Activated CD8-positive, alpha-beta T cell treated with anti-CD3 and anti-CD28 coated beads, Interleukin-2, amount 10 ng/mL, durations not matched to agents 7 days and 5 days (primary cell): ENCODE results near the gene ASIP. TPM values are rescaled to one million over a fixed set of nuclear protein-coding genes. Genes with fewer than 3 reads are reported as not detected.
A peak's percentile ranks its signal among the peaks of the same experiment; 100 is the strongest.
"Not testable (repeated sequence)": the region's sequence is repeated elsewhere in the genome, so short reads cannot be mapped to it uniquely, and the experiment has no call there.

Experiments
- ATAC-seq: fragments of 150-1000 bp; cut with Tn5 transposase; one replicate; pipeline ENCODE4 v1.10.0; 2021; ENCODE audit warnings: moderate library complexity
- CTCF ChIA-PET: fragments of 350-600 bp; sonication (Branson Sonifier 250); formaldehyde crosslinking; loops from one replicate; lab custom pipeline; 2021; ENCODE audit warnings: antibody characterized with exemption; lab: Charles Lee
- POLR2A ChIA-PET: fragments of 350-600 bp; sonication (Branson Sonifier 250); formaldehyde crosslinking; loops from one replicate; lab custom pipeline; 2021; ENCODE audit warnings: antibody characterized with exemption; lab: Charles Lee
- DNase-seq: peaks from one replicate; pipeline ENCODE4 v3.0.0-alpha.2; 2020
- H3K27ac Mint-ChIP-seq: one replicate; pipeline ENCODE4 v1.8.0; 2021; ENCODE audit warnings: mild to moderate bottlenecking, mixed read lengths
- H3K27me3 Mint-ChIP-seq: one replicate; pipeline ENCODE4 v1.8.0; 2021; ENCODE audit warnings: low read depth, mixed read lengths
- H3K36me3 Mint-ChIP-seq: one replicate; pipeline ENCODE4 v1.8.0; 2021; ENCODE audit warnings: low read depth, mixed read lengths
- H3K4me1 Mint-ChIP-seq: one replicate; pipeline ENCODE4 v1.8.0; 2021; ENCODE audit warnings: low read depth, mixed read lengths
- H3K4me3 Mint-ChIP-seq: one replicate; pipeline ENCODE4 v1.8.0; 2021; ENCODE audit warnings: mild to moderate bottlenecking, mixed read lengths
- H3K9me3 Mint-ChIP-seq: one replicate; pipeline ENCODE4 v1.8.0; 2022; ENCODE audit warnings: mixed read lengths; ENCODE audit not compliant: insufficient read depth
- total RNA-seq, 2 experiments: library from RNA; stranded (reverse); gene quantifications; one replicate each; pipeline ENCODE4 v1.2.3, GENCODE V29; 2021

Gene ASIP
- total RNA-seq, 2 experiments from 2014 or later = not detected

DNA sequence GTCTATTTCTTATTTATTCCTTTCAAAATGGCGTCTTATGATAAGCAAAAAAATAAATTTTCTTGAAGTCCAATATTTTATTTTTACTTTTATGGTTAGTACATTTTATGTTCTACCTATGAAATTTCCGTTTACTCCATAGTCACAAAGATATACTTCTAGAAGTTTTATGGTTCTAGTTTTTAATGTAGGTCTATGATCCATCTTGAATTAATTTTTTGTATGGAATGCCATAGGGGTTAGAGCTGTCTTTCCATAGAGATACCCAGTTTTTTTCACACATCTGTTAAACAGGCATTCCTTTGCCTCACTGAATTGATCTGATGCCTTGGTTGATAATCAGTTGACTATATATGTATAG lies 24.9 kb upstream of the ASIP start:
- ATAC-seq (no peak), DNase-seq (no peak)
- H3K4me3 Mint-ChIP-seq = peak overlapping the region; percentile 57
- ChIA-PET POLR2A (no interaction called here), CTCF (no interaction called here)
- no peaks in the 10 kb centered on the region for H3K36me3 Mint-ChIP-seq
- H3K4me1 Mint-ChIP-seq = peaks cover 8% of the 10 kb centered on the region
- H3K27ac Mint-ChIP-seq = no peak overlapping the region
- H3K9me3 Mint-ChIP-seq = no peaks in the 10 kb centered on the region
- H3K27me3 Mint-ChIP-seq = peaks cover 22% of the 10 kb centered on the region

DNA sequence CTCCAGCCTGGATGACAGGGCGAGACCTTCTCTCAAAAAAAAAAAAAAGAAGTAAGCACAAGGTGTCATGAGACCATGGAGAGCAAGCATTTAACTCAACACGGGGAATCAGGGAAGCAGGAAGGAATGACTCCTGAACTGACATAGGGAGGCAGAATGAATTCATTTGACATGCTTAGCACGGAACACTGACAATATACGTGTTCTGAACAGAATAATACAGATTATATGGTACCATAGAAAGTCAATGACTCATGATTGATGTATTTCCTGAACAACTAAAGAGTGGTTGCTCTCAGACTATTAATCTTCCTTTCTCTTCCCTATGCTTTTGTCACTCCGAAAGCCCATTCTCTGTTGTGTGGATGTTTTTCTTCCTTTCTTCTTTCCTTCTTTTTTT lies 20.7 kb upstream of the ASIP start:
- ATAC-seq = no peak

GRCh38 chr20:34222208-34222607 lies 19.0 kb upstream of the ASIP start:
- no peaks in the 10 kb centered on the region for H3K9me3 Mint-ChIP-seq
- no peak for ATAC-seq
- H3K27me3 Mint-ChIP-seq = peaks cover 22% of the 10 kb centered on the region
- no peaks in the 10 kb centered on the region for H3K4me1 Mint-ChIP-seq
- CTCF ChIA-PET = no interaction called here
- no peak for DNase-seq
- H3K27ac Mint-ChIP-seq = no peak overlapping the region
- POLR2A ChIA-PET = no interaction called here
- H3K4me3 Mint-ChIP-seq = no peak overlapping the region
- H3K36me3 Mint-ChIP-seq = no peaks in the 10 kb centered on the region

More for the DNA sequence above, 20.7 kb upstream of the ASIP start:
- ChIA-PET CTCF (no interaction called here), POLR2A (no interaction called here)
- Mint-ChIP-seq H3K36me3 (no peaks in the 10 kb centered on the region), H3K27me3 (peaks cover 22% of the 10 kb centered on the region), H3K4me3 (no peak overlapping the region), H3K4me1 (peaks cover 8% of the 10 kb centered on the region), H3K27ac (no peak overlapping the region), H3K9me3 (no peaks in the 10 kb centered on the region)
- DNase-seq = no peak

GRCh38 chr20:34224251-34224650 lies 17.0 kb upstream of the ASIP start:
- H3K27ac Mint-ChIP-seq, H3K9me3 Mint-ChIP-seq, H3K4me3 Mint-ChIP-seq, H3K36me3 Mint-ChIP-seq, CTCF ChIA-PET, ATAC-seq, DNase-seq, H3K4me1 Mint-ChIP-seq: not testable (repeated sequence)
- peaks cover 12% of the 10 kb centered on the region for H3K27me3 Mint-ChIP-seq
- POLR2A ChIA-PET = interaction anchor here (0.6 kb wide), 1 partner anchor 1213 kb away, joined by 3 read pairs; no protein-coding TSS in a partner anchor

DNA sequence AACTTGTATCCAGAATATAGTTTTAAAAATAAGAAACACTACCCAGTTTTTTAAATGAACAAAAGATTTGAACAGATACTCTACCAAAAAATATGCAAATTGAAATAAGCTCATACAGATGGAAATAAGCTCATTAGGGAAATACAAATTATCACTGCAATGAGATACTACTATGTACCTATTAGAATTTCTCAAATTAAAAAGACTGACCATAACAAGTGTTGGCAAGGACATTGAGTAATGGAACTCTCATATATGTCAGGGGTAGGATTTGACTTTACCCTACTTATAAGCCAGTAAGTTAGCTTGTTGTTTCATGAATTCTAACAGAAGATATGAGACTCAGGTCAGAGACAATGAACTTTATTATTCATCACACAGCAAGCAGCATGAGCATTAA lies 9.6 kb upstream of the ASIP start:
- H3K4me1 Mint-ChIP-seq = no peaks in the 10 kb centered on the region
- CTCF ChIA-PET = interaction anchor here (0.8 kb wide), 2 partner anchors 41 to 256 kb away, joined by 3 read pairs; no protein-coding TSS in a partner anchor
- POLR2A ChIA-PET = interaction anchor here (0.6 kb wide), 1 partner anchor 57 kb away, joined by 3 read pairs; no protein-coding TSS in a partner anchor
- no peak overlapping the region for H3K27ac Mint-ChIP-seq
- H3K9me3 Mint-ChIP-seq = no peaks in the 10 kb centered on the region
- ATAC-seq (no peak), DNase-seq (no peak)
- H3K36me3 Mint-ChIP-seq = no peaks in the 10 kb centered on the region
- no peak overlapping the region for H3K4me3 Mint-ChIP-seq
- H3K27me3 Mint-ChIP-seq = peaks cover 9% of the 10 kb centered on the region

- ATAC-seq = no peak
- DNase-seq = no peak
- Mint-ChIP-seq H3K27ac (no peak overlapping the region), H3K27me3 (peaks cover 8% of the 10 kb centered on the region), H3K9me3 (peaks cover 5% of the 10 kb centered on the region), H3K4me3 (no peak overlapping the region), H3K4me1 (no peaks in the 10 kb centered on the region), H3K36me3 (no peaks in the 10 kb centered on the region)
- POLR2A ChIA-PET = no interaction called here
- CTCF ChIA-PET = interaction anchor here (0.6 kb wide), 1 partner anchor 25 kb away, joined by 3 read pairs; no protein-coding TSS in a partner anchor
Measured at GRCh38 chr20:34232494-34233087, 8.6 kb upstream of the ASIP start.

DNA sequence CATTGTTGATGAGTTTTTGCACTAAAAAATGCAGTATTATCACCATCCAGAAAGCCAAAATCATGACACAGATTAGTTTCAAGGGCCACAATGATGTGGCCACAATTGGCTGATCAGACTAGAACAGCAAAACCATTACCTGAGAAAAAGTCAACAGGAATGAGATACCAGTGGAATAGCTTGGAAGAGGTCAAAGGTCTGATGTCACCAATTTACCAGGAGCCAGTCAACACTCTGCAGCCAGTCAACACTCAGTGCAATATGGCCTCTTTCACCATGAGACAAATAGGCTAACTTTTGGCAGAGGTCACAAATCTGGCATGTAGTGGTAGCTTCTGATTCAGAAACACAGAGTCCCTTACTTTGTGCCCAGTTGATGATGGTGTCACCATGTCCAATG lies 7.5 kb upstream of the ASIP start:
- Mint-ChIP-seq H3K27me3 (peaks cover 16% of the 10 kb centered on the region), H3K36me3 (peaks cover 5% of the 10 kb centered on the region), H3K4me1 (no peaks in the 10 kb centered on the region), H3K4me3 (no peak overlapping the region), H3K9me3 (peaks cover 14% of the 10 kb centered on the region), H3K27ac (no peak overlapping the region)
- ChIA-PET CTCF (interaction anchor here (0.8 kb wide), 1 partner anchor 43 kb away, joined by 3 read pairs; no protein-coding TSS in a partner anchor), POLR2A (no interaction called here)
- no peak for ATAC-seq
- no peak for DNase-seq

GRCh38 chr20:34235875-34236274 lies 5.3 kb upstream of the ASIP start:
- H3K4me1 Mint-ChIP-seq = peaks cover 5% of the 10 kb centered on the region
- ATAC-seq (no peak), DNase-seq (no peak)
- POLR2A ChIA-PET = no interaction called here
- H3K27ac Mint-ChIP-seq = no peak overlapping the region
- H3K36me3 Mint-ChIP-seq = peaks cover 5% of the 10 kb centered on the region
- peaks cover 24% of the 10 kb centered on the region for H3K27me3 Mint-ChIP-seq
- peaks cover 14% of the 10 kb centered on the region for H3K9me3 Mint-ChIP-seq
- H3K4me3 Mint-ChIP-seq = no peak overlapping the region
- CTCF ChIA-PET = no interaction called here

- CTCF ChIA-PET = no interaction called here
- Mint-ChIP-seq H3K9me3 (peaks cover 14% of the 10 kb centered on the region), H3K27ac (no peak overlapping the region), H3K4me1 (peaks cover 14% of the 10 kb centered on the region), H3K4me3 (no peak overlapping the region), H3K36me3 (peaks cover 5% of the 10 kb centered on the region), H3K27me3 (peaks cover 22% of the 10 kb centered on the region)
- POLR2A ChIA-PET = no interaction called here
- DNase-seq (no peak), ATAC-seq (no peak)
Measured at GRCh38 chr20:34237942-34238341, 3.3 kb upstream of the ASIP start.

DNA sequence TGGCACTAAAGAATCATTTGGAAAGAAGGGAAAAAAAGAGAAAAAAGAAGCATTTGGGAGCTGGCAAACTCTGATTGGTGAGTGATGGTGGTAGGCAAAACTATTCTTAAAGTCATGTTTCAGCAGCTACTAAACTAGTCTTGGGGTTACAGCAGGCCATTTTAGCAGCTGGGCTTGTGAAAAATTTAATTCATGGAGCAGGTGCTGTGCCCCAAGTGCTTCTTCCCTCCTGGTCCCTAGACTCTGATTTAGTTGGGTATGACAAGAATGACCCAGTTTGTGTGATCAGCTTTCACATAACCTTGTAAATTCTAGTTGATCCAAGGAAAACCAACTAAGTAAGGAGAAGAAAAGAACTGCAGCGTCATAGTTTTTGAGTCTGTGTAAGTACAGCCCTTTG lies 1.1 kb upstream of the ASIP start:
- Mint-ChIP-seq H3K4me3 (no peak overlapping the region), H3K27me3 (peaks cover 22% of the 10 kb centered on the region), H3K9me3 (peaks cover 14% of the 10 kb centered on the region), H3K36me3 (peaks cover 5% of the 10 kb centered on the region), H3K27ac (no peak overlapping the region), H3K4me1 (peaks cover 14% of the 10 kb centered on the region)
- DNase-seq (no peak), ATAC-seq (no peak)
- CTCF ChIA-PET = interaction anchor here (1.7 kb wide), 1 partner anchor 73 kb away, joined by 7 read pairs; no protein-coding TSS in a partner anchor
- POLR2A ChIA-PET = no interaction called here

DNA sequence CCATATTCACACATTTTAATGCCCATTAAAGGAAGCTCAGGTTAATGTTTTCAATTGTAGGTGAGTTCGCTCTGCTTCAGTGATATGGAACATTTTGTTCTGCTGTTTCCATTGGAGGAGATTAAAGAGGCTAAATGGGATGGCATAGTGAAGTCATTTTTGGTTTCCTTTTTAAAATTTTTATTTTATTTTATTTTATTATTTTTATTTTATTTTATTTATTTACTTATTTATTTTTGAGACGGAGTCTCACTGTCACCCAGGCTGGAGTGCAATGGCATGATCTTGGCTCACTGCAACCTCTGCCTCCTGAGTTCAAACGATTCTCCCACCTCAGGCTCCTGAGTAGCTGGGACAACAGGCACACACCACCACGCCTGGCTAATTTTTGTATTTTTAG lies 792 bp downstream of the ASIP start:
- Mint-ChIP-seq H3K4me1 (peaks cover 14% of the 10 kb centered on the region), H3K27me3 (peaks cover 22% of the 10 kb centered on the region), H3K9me3 (peaks cover 14% of the 10 kb centered on the region)
- DNase-seq, CTCF ChIA-PET, H3K36me3 Mint-ChIP-seq, H3K27ac Mint-ChIP-seq, ATAC-seq, H3K4me3 Mint-ChIP-seq: not testable (repeated sequence)
- POLR2A ChIA-PET = interaction anchor here (0.7 kb wide), 1 partner anchor 430 kb away, joined by 4 read pairs; no protein-coding TSS in a partner anchor

DNA sequence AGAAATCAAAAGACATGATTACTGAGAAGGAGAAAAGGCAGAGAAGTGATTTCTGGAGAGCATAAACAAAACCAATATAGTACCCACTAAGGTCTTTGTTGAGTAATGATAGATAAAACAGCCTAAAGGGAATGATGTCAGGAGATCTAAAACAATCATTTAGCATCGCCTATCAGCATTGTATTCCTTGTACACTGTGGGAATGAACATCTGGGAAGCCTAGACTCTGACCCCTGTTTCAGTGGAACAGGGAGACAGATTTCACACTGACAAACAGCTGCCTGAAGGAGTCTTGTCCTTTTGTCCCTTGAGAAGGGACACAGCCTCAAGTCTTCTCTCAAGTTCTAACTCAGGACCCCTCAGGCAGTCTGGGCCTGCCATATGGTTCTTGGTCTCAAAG lies 1.7 kb downstream of the ASIP start:
- Mint-ChIP-seq H3K27ac (no peak overlapping the region), H3K36me3 (peaks cover 4% of the 10 kb centered on the region), H3K9me3 (peaks cover 7% of the 10 kb centered on the region), H3K27me3 (peaks cover 16% of the 10 kb centered on the region), H3K4me1 (peaks cover 14% of the 10 kb centered on the region), H3K4me3 (no peak overlapping the region)
- POLR2A ChIA-PET = interaction anchor here (0.7 kb wide), 1 partner anchor 134 kb away, joined by 5 read pairs; no protein-coding TSS in a partner anchor
- CTCF ChIA-PET = no interaction called here
- no peak for DNase-seq
- no peak for ATAC-seq
